GM19025 (cell line): ENCODE results near the gene PSMA5.

Experiments
- ATAC-seq: cut with Tn5 transposase; IDR thresholded peaks from one replicate; pipeline ENCODE4 v1.9.1; 2021; ENCODE audit warnings: mild to moderate bottlenecking, low read depth, moderate library complexity; ENCODE audit not compliant: unreplicated experiment

The PSMA5 gene

DNA sequence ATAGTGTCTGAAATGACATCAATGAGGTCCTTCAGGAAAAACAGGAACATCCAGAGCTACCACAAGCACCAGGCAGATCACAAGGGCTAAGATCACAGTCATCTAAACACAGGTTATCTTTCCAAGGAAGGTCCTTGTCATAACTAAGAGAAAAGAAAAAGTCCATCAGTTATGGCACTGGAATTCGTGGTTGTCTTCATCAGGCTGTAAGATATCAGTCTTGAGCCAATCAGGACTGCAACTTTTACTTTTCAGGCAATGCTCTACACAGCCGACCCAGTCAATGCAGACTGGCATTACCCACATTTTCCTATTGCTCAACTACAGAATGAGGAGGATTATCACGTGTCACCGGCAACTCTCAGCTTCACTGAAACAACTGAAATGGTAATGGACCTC lies 54.9 kb downstream of the PSMA5 start:
- no peak for ATAC-seq

DNA sequence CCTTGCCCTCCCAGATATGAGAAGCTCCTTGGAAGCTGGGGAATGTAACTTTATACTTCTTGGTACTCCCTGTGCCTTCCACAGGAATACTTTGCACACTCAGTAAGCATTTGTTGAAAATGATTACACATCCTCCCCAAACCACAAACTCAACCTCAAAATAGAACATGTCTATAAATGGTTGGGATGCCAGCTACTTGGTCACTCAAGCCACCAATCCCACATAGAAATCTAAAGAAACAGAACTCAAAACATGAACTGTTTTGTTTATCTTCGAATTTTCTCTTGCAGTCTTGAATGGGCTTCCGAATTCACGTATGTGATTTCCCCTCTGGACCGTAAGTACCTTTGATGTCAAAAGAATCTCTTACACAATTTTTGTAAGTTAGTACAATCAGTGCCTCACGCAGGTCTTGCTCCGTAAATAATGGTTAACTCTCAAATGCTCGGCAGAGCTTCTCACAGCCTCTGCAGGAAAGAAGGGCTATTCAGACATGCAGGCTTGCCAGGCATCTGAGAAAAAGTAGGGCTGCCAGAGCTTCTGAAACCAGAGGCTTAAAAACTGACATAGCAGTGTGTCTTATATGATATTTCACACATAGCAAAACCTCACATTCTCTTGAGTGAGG lies 55.4 kb downstream of the PSMA5 start:
- ATAC-seq: no peak

DNA sequence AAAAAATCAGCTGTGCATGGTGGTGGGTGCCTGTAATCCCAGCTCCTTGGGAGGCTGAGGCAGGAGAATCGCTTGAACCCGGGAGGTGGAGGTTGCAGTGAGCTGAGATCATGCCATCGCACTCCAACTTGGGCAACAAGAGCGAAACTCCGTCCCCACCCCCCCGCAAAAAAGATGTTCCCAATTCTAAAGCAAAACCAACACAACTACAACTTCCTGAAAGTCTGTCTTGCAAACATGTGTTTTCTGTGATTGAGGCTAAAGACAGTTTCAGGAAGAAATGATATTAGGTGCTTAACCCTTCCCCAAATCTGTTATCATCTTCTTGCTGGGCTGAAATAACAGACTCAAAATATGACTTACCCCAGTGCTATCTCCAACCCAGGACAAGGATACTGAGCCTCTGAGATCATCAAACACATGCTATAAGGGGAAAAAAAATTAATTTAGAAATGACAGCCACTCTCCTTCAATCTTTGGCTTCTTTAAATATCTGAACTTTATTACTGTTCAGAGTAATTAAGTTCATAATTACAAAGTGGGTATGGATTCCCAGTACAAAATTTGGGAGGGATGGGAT lies 57.0 kb downstream of the PSMA5 start:
- ATAC-seq: no peak

DNA sequence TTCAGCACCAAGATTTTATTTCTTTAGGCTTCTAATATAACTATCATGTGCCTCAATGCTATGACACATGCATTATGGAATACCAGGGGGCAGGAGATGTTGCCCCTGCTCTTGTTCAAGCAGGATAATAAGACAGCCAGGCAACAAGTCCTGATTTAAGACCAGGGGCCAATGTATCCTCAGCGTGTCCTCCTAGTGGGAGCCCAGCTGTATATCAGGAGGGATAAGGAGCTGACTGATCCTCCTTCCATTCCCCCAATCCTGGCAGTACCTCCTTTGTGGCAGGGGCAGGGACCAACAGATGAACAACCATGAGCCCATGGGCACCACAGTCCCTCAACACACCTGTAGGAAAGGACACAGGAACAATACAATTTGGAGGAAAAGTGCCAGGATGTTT lies 57.8 kb downstream of the PSMA5 start:
- ATAC-seq: no peak

DNA sequence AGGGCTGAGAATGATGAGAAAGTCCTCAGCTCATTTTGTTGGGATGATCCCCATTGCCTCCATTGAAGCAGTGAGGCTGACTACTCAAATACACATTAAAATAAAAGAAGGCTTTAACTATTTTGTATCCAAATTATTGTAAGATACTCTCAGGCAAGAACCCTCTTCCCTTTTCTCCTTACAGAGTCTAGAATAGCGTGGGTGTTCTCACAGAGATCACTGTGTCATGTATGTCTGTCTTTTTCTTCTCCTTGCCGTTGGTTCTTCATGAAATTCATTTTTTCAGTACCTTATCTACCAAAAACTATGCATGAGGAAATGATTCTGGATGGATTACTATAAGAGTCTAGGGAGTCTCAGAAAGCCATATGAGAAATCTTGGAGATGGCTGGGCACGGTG lies 58.6 kb downstream of the PSMA5 start:
- ATAC-seq: no peak

DNA sequence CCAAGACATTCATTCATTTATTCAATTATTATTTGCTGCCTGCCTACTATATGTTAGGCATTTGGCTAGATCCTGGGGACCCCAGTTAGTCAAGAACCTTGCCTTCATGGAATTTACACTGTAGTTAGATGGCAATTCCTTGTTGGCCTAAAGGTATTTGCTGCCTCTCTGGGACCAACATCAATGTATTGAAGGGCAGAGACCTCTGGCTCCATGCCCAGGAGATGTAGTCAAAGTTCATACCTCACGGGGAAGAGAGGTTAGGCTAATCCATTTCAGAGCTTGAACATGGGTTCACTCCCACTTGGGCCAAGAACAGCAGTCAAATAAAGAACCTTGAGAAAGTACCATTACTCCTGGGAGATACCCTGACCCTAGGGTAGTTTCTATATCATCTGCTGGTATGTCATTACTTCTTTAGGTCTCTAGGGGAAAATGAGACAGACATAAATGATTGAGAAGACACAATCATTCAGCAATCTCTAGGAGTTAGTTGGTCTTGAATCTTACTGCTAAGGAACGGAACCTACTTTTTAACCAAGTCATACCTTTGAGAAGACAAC lies 60.5 kb downstream of the PSMA5 start:
- no peak for ATAC-seq

DNA sequence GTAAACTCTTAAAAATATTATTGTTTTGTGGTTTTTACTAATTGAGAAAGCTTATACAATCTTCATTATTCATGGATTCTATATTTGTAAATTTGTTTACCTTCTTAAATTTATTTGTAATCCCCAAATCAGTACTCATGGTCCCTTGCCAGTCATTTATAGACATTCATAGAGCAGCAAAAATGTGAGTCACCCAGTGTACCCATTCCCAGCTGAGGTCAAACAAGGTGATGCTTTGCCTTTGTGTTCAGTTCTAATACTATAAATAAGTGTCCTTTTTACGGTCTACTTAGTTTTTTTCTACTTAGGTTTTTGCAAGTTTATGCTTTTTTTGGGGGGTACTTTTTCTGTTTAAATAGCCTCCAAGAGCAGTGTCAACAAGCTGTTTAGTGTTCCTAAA lies 64.6 kb downstream of the PSMA5 start:
- no peak for ATAC-seq

DNA sequence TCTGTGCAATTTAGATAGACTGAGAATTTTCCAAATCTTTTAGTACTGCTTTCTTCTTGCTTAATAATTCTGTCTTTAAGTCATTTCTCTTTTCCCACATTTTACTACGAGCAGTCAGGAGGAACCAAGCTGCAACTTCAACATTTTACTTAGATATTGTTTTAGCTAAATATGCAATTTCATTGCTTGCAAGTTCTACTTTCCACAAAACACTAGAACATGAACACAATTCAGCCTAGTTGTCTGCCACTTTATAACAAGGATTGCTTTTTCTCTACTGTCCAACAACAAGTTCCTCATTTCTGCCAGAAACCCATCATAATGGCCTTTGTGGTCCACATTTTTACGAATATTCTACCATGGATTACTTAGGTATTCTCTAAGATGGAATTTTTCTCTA lies 65.2 kb downstream of the PSMA5 start:
- no peak for ATAC-seq

DNA sequence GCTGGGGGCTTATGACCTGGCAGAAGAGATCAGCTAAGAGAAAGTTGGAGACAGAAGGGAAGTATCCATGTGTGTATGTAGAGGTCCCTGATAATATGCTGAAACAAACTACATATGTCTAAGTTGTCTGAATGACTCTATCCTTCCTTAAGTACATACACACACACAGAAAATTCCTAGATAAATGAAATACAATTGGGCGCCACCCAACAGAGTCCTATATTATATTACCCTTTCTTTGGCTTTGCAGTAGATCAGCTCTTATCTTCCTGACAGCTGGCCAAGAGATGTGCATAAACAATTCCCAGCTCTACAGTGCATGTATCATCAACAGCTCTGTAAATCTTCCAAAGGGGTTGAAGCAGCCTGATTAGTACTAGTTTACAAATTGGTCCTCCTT lies 68.6 kb downstream of the PSMA5 start:
- ATAC-seq: no peak

DNA sequence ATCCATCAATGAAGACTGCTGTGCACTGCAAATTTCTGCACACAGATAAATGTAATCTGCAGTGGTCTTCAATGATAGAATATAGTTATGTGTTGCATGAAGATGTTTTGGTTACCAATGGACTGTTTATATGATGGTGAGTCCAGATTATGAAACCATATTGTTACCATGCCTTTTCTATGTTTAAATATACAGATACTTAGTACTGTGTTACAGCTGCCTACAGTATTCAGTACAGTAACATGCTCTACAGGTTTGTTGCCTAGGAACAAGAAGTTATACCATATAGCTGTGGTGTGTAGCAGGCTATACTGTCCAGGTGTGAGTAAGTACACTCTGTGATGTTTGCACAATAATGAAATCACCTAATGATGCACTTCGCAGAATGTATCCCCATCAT lies 69.3 kb downstream of the PSMA5 start:
- ATAC-seq: no peak

DNA sequence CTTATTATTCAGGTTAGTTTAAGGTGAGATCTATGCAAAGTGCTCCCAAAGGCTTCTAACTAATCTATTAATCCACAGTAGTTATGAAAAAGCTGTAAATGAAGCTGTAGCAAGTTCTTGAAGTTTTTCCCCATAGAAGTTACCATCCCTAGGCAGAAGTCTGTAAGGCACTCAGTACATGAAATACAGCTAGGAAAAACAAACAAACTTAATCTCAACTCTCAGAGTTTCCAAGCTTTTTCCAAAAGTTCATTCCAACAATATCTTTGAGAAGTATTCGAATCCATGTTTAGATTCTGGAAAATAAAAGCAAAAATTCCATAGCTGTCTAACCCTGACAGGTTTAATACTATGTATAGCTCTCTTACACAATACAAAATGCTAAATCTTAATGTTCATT lies 69.7 kb downstream of the PSMA5 start:
- ATAC-seq: no peak

DNA sequence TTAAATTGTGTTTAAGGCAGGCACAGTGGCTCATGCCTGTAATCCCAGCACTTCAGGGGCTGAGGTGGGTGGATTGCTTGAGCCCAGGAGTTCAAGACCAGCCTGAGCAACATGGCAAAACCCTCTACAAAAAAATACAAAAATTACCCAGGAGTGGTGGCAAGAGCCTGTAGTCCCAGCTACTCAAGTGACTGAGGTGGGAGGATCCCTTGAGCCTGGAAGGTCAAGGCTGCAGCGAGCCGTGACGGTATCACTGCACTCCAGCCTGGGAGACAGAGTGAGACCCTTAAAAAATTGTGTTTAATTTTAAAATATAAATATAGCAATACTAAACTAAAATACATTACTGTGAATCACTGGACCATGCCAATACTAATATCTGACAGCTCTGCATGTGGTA lies 71.3 kb downstream of the PSMA5 start:
- ATAC-seq: no peak

DNA sequence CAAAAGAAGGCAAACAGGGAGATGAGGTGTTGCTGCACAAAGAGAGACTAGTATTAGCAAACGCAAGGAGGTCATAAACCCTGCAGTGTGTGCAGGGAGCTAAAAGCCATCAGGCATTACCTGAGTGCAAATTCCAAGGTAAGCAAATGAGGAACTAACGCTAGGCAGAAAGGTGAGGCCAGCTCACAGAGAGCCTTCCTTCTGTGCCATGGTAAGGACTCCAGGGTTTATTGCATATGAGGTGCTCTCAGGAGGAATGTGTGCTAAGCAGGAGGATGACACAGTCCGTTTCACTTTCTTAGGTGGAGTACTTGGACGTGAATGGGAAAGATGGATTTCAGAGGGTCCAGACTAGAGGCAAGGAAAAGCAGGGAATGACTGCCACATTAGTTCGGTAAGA lies 74.8 kb downstream of the PSMA5 start:
- ATAC-seq: no peak

DNA sequence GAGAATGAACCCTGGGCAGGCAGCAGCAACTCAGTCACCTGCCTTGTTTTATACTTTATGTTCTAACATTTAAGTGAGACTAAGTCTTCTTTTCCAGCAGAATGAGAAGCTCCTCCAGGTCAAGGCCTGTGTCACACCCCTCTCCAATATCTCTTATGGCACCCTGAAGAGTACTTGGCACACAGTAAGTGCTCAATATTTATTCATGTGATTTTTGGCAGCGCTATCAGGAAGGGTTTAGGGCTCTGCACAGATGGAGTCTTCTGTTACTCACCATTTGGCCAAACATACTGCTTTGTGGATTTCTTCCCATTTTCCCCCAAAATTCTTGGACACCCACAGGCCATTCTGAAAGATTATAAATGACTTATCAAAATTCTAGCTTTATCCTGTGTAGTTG lies 75.6 kb downstream of the PSMA5 start:
- no peak for ATAC-seq

DNA sequence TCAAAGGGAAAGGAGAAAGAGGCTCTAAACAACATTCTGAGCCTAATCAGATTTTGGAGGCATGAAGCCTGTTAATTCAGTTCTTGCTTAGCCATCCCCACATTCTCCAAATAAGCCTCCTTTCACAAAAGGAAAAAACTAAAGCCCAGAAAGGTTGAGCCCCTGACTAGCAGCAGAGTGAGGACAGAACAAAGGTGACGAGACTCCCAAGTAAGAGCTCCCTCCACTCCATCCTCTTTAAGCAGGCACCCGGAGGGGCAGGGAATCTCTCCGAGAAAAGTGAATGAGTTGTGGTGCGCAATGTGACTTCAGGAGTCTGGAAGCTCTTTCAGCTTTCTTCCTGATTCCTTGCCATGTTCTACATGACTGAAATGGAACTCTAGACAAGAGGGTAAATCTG lies 76.1 kb downstream of the PSMA5 start:
- no peak for ATAC-seq
